ENCODE measurements around the gene NPW.
A peak's percentile ranks its signal among the peaks of the same experiment; 100 is the strongest.

Gene NPW

GRCh38 chr16:2019518-2019920 lies at the start of gene NPW:
NPW (plus strand) TSS chr16:2019785.
- DNase-seq, result no peak

GRCh38 chr16:1971796-1972489 lies 47.6 kb upstream of the NPW start, which contains the start of gene TBL3:
TBL3 (plus strand) TSS chr16:1972053; CDS start chr16:1972165, 112 bp downstream.
- DNase-seq, result peak; percentile 90

- no peak for DNase-seq
Observed at GRCh38 chr16:1972490-1972877, 47.1 kb upstream of the NPW start.

DNA sequence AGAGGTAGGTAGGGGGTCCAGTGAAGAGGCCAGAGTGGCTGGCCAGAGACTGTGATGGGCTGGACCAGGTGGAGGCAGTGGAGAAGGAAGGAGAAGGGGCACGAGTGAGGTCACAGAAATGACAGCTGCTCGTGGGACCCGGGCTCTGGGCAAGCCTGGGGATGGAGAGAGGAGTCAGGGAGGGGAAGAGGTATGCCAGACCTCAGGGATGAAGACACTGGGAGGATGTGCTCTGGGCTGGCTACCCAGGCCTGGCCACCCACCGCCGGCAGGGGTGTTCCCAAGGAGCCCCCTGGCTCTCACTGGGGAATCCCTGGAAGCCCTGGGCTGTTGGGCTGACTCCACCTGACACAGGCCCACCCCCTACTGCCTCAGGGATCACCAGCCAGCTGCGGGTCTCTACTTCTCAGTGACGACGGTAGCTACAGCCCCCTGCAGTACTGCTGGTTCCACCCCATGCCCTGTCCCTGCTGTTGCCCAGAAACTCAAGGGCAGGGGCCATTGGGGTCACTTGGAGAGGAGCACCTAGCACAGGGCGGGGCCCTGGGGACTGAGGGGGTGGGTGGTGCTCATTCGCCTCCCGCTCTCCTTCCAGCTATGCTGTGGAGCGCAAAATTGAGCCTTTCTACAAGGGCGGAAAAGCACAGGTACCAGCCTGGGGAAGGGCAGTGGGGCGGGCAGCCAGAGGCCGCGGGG lies 46.0 kb upstream of the NPW start:
- no peak for DNase-seq

GRCh38 chr16:1974157-1975070 lies 45.2 kb upstream of the NPW start:
- DNase-seq, result no peak

GRCh38 chr16:1975432-1976215 lies 44.0 kb upstream of the NPW start:
- DNase-seq, result no peak

DNA sequence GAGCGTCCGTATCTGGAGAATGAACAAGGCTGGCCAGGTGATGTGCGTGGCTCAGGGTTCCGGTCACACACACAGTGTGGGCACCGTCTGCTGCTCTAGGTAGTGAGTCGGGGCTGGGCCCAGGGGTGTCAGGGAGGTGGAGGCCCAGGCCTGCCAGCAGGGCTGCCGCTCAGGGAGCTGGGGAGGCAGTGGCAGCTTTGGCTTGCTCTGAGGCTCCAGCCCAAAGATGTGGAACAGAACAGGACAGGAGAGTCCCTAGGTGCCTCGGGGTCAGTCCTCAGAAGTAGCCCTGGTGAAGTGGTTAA lies 43.4 kb upstream of the NPW start:
- DNase-seq, result no peak

DNA sequence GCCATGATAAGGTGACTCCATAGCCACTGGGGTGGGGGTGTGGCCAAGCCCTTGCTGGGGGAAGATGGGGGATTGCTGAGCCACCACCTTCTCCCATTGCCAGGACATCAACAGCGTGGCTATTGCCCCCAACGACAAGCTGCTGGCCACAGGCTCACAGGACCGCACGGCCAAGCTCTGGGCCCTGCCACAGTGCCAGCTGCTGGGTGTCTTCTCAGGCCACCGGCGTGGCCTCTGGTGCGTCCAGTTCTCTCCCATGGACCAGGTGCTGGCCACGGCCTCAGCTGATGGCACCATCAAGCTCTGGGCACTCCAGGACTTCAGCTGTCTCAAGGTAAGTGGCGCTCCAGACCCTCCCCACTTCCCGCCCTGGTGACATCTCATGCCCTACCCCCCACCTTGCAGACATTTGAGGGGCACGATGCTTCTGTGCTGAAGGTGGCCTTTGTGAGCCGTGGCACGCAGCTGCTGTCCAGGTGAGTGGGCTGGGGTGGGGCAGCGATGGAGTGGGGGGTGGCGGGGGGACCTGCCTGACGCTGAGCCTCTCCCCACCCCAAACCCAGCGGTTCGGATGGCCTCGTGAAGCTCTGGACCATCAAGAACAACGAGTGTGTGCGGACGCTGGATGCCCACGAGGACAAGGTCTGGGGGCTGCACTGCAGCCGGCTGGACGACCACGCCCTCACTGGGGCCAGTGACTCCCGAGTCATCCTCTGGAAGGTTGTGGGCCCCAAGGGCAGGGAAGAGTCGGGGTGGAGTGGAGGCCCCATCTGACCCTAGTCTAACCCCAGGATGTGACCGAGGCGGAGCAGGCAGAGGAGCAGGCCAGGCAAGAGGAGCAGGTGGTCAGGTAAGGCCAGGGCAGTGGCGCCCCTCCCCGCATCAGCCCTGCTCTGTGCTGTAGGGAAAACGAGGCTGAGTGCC lies 42.4 kb upstream of the NPW start:
- DNase-seq, result no peak

- no peak for DNase-seq
Observed at GRCh38 chr16:1977875-1978268, 41.7 kb upstream of the NPW start.

DNA sequence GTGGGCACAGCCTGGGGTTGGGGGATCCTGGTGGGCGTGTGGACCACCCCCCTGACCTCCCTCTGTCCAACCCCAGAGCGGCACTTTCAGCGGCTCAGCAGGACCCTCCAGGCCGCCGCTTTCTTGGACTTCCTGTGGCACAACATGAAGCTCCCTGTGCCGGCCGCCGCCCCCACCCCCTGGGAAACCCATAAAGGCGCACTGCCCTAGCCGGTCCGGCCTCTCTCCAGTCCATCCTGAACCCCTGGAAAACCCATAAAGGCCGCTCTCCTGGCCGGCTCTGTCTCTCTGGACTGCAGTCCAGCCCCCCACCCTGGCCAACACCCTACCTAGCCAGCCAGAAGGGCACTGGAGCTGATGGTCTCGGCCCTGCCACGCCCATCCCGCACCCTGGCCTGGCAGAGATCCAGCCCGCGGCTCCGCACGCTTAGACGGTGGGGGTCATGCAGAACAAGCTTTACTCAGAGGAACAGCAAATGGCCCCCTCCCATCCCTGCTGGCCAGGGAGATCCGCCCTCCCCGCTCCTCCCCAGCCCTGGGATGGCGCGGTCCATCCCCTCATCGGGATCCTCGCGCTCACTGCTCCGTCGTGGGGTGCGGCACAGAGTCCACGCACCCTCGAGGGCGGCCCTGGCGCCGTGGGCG lies 41.0 kb upstream of the NPW start:
- no peak for DNase-seq

DNA sequence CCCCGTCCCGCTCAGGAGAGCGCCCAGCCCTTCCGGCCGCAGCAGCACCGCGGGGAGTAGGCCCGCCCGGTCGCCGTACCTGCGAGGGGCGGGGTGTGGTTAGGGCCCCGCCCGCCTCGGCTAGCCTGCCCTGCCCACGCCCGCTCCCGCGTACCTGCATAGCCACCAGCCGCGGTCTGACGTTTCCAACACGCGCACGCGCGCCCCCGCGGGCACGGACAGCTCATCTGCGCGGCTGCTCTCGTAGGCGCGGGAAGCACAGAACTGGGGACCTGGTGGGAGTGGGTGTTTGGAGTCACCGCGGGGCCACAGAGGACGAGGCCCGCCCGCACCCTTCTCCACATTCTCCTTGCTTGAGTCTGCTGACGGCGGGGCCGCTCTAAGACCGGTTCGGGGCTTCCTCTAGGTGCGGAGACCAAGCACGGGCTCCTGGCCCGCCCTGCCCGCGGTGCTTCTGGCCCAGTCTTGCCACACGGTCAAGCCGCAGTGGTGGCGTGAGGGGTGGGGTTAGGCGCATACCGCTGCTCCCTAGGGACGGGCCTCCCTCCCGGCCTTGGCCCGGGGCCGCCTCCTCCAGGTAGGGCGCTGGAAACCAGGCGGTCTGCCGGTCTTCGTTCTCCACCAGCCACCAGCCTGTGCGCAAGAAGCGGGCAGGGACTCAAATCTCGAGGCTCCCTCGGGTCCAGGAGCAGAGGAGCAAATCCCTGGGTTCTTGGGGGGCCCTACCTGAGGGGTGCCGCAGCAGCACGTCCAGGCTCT lies 40.1 kb upstream of the NPW start:
- DNase-seq, result no peak

- no peak for DNase-seq
Observed at GRCh38 chr16:1980030-1980769, 39.4 kb upstream of the NPW start.

GRCh38 chr16:1980770-1981087 lies 38.9 kb upstream of the NPW start:
- no peak for DNase-seq

DNA sequence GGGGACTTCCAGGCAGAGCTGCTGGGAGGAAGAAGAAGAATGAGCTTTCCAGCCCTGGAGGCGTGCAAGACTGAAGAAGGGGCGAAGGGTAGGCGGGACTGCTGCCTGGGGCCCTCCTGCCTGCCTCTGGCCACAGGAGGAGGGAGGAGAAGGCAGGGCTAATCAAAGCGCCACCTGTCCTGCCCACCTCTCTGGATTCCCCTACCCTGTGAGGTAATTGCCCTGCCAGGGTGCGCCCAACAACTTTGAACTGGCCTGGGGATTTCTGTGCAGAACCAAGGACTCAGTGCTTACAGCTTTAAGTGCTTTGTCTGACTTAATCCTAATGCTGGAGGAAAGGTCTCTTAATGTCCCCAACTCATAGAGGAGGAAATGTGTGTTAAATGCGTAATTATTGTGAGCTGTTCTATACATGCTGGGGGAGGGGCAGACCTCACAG lies 38.2 kb upstream of the NPW start, which contains the start of gene NOXO1:
Gene NOXO1 (minus strand): TSS at position 72 of the 439 bp plus-strand sequence. CDS start 290 bp downstream, outside the sequence.
- DNase-seq, result no peak

DNA sequence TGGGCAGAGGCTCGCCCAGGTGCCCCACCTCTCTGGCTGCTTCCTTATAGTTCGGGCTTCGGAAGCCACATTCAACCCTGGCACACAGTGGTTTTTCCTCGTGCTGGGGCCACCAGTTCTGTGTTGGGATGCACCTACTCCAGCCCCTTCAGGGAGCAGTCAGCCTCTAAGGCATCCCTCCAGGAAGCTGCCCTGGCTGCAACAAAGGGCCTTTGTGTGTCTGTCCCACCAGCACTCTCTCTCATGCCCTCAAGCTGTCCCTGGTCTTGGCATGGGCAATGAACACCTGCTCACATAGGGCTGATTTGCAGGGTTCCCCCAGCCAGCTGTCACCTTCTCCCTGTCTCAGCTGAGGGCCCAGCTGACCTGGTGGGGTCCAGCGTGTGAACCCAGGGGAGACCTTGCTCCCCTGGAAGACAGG lies 37.6 kb upstream of the NPW start:
- no peak for DNase-seq

GRCh38 chr16:1982991-1983543 lies 36.5 kb upstream of the NPW start:
- DNase-seq, result peak; percentile 28

DNA sequence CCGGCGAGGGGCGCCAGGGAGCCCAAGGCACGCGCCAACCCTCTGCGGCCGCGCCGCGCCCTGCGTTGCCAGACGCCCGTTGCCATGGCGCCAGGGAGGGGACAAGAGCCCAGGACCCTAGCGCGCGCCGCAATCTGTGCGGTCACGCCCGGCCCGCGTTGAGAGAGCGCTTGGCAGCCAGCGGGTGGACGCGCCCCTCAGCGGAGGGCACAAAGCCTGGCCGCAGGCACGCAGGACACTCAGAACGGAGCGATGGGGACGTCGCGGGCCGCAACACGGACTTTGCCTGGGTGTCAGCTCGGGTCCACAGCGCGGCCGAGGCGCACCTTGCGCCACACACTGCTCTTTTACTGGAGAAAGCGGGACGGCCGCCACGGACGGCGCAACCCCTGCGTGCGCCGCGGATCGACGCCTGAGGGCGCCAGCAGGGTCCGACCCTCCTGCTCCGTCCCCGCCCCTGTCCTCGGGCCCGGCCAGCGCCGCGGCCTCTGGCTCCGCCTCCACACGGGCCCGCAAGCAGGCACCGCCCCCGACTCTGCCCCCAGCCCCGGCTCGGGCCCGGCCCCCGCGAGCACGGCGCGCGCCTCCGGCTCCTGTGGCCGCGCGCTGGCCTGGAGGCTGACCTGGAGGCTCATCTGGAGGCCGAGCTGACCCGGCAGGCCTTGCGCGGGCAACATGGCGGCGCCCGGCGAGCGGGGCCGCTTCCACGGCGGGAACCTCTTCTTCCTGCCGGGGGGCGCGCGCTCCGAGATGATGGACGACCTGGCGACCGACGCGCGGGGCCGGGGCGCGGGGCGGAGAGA lies 35.8 kb upstream of the NPW start, which contains the start of gene GFER:
Gene GFER (plus strand): TSS at position 650 of the 803 bp plus-strand sequence. CDS start 26 bp downstream, at position 676.
- peak; percentile 90 for DNase-seq
